Activated B cell treated with CpG ODN at 0.5 μM for 24 hours (primary cell): ENCODE results near the gene P2RY8. TPM values are rescaled to one million over a fixed set of nuclear protein-coding genes. Genes with fewer than 3 reads are reported as not detected.
A peak's percentile ranks its signal among the peaks of the same experiment; 100 is the strongest.

Experiments used
- ATAC-seq: fragments of 200-7000 bp; cut with Tn5 transposase; one replicate; pipeline ENCODE4 v1.10.0; 2021; ENCODE audit warnings: low read depth, mild to moderate bottlenecking, moderate library complexity
- CTCF ChIA-PET: fragments of 350-600 bp; sonication (Branson Sonifier 250); formaldehyde crosslinking; loops from one replicate; lab custom pipeline; 2021; ENCODE audit warnings: antibody characterized with exemption; lab: Charles Lee
- POLR2A ChIA-PET: fragments of 350-600 bp; sonication (Branson Sonifier 250); formaldehyde crosslinking; loops from one replicate; lab custom pipeline; 2021; ENCODE audit warnings: antibody characterized with exemption; lab: Charles Lee
- DNase-seq: peaks from one replicate; pipeline ENCODE4 v3.0.0; 2022
- H3K27ac Mint-ChIP-seq: one replicate; pipeline ENCODE4 v1.8.0; 2020; ENCODE audit warnings: mixed read lengths
- H3K27me3 Mint-ChIP-seq: one replicate; pipeline ENCODE4 v1.8.0; 2021; ENCODE audit warnings: mixed read lengths
- H3K36me3 Mint-ChIP-seq: one replicate; pipeline ENCODE4 v1.8.0; 2021; ENCODE audit warnings: low read depth, mixed read lengths
- H3K4me1 Mint-ChIP-seq: one replicate; pipeline ENCODE4 v1.8.0; 2021; ENCODE audit warnings: mixed read lengths
- H3K4me3 Mint-ChIP-seq: one replicate; pipeline ENCODE4 v1.8.0; 2020; ENCODE audit warnings: mild to moderate bottlenecking, mixed read lengths
- H3K9me3 Mint-ChIP-seq: one replicate; pipeline ENCODE4 v1.8.0; 2020; ENCODE audit warnings: mixed read lengths
- CTCF ChIP-seq: fragments of 200-600 bp; IDR thresholded peaks from one replicate; pipeline ENCODE4 v1.8.0; 2022; ENCODE audit warnings: antibody characterized with exemption, mild to moderate bottlenecking
- intact Hi-C: fragments of 100-400 bp; cut with micrococcal nuclease; formaldehyde crosslinking; loops from one replicate; pipeline ENCODE4 v1.15.1; 2024
- total RNA-seq: library from RNA; stranded (reverse); gene quantifications from 2 replicates; pipeline ENCODE4 v1.2.3, GENCODE V29; 2022

P2RY8 gene
- total RNA-seq, 1 donor from 2014 or later: 332 TPM

- DNase-seq (no peak), ATAC-seq (no peak)
- ChIA-PET CTCF (no interaction called here), POLR2A (no interaction called here)
- Mint-ChIP-seq H3K9me3 (peaks cover 10% of the 10 kb centered on the region), H3K36me3 (peaks cover 51% of the 10 kb centered on the region), H3K27me3 (no peaks in the 10 kb centered on the region), H3K27ac (peak overlapping the region; percentile 61), H3K4me1 (peaks cover 33% of the 10 kb centered on the region), H3K4me3 (no peak overlapping the region)
- TF ChIP-seq CTCF: no peak
- intact Hi-C loops: no loop called here
Measured at GRCh38 chrX:1511829-1512228, 25.2 kb downstream of the P2RY8 start.

- Mint-ChIP-seq H3K36me3 (peaks cover 49% of the 10 kb centered on the region), H3K9me3 (peaks cover 10% of the 10 kb centered on the region), H3K4me1 (peaks cover 27% of the 10 kb centered on the region), H3K4me3 (peak overlapping the region; percentile 30), H3K27ac (peak overlapping the region; percentile 14), H3K27me3 (no peaks in the 10 kb centered on the region)
- DNase-seq: no peak
- no peak for TF ChIP-seq CTCF
- ChIA-PET POLR2A (no interaction called here), CTCF (no interaction called here)
- ATAC-seq: no peak
- intact Hi-C loops: no loop called here
Measured at GRCh38 chrX:1511150-1511549, 25.8 kb downstream of the P2RY8 start.

- peak; percentile 77 for ATAC-seq
Measured at GRCh38 chrX:1507511-1508463, 29.2 kb downstream of the P2RY8 start.

GRCh38 chrX:1506916-1507315 is 30.1 kb downstream of the P2RY8 start:
- ChIA-PET POLR2A (no interaction called here), CTCF (no interaction called here)
- Mint-ChIP-seq H3K27me3 (no peaks in the 10 kb centered on the region), H3K36me3 (peaks cover 43% of the 10 kb centered on the region), H3K9me3 (no peaks in the 10 kb centered on the region), H3K27ac (no peak overlapping the region), H3K4me1 (peaks cover 11% of the 10 kb centered on the region), H3K4me3 (peak overlapping the region; percentile 24)
- ATAC-seq (no peak), DNase-seq (no peak)
- no peak for TF ChIP-seq CTCF
- intact Hi-C loops: loop anchor here (1.0 to 5.0 kb wide), 8 partner anchors 10 to 1100 kb away; partner anchors contain the start of genes AKAP17A and P2RY8

More at GRCh38 chrX:1507511-1508463, 29.2 kb downstream of the P2RY8 start:
- intact Hi-C loops: loop anchor here (1.0 to 5.0 kb wide), 8 partner anchors 10 to 1100 kb away; partner anchors contain the start of genes AKAP17A and P2RY8
- H3K4me3 Mint-ChIP-seq: no peak overlapping the region
- no peaks in the 10 kb centered on the region for H3K9me3 Mint-ChIP-seq
- H3K27me3 Mint-ChIP-seq: no peaks in the 10 kb centered on the region
- DNase-seq: peak; percentile 66
- H3K4me1 Mint-ChIP-seq: peaks cover 15% of the 10 kb centered on the region
- TF ChIP-seq CTCF: no peak
- ChIA-PET CTCF (no interaction called here), POLR2A (no interaction called here)
- H3K36me3 Mint-ChIP-seq: peaks cover 42% of the 10 kb centered on the region
- H3K27ac Mint-ChIP-seq: no peak overlapping the region

- Mint-ChIP-seq H3K27me3 (no peaks in the 10 kb centered on the region), H3K4me1 (peaks cover 22% of the 10 kb centered on the region), H3K27ac (no peak overlapping the region), H3K4me3 (peak overlapping the region; percentile 66), H3K9me3 (no peaks in the 10 kb centered on the region), H3K36me3 (peaks cover 44% of the 10 kb centered on the region)
- no peak for ATAC-seq
- CTCF ChIA-PET: no interaction called here
- intact Hi-C loops: loop anchor here (1.0 kb wide), 6 partner anchors 9 to 50 kb away; partner anchors contain the start of gene P2RY8
- no peak for DNase-seq
- TF ChIP-seq CTCF: no peak
- POLR2A ChIA-PET: no interaction called here
Measured at GRCh38 chrX:1502853-1503252, 34.1 kb downstream of the P2RY8 start.
